Stimulated activated CD4-positive, alpha-beta T cell treated with anti-CD3 and anti-CD28 coated beads, Interleukin-1b, Interleukin-23, amount 100 ng/mL, for 1 hour (primary cell): Measurements from ENCODE around the gene PRDM13.
"Not testable (repeated sequence)": the region's sequence is repeated elsewhere in the genome, so short reads cannot be mapped to it uniquely, and the experiment has no call there.

ENCODE experiments used
- DNase-seq, 2 donors: peaks; one replicate each; pipeline ENCODE4 v3.0.0-alpha.2; 2020; ENCODE audit warnings: low read depth in 2 of 2

Gene PRDM13

GRCh38 chr6:99606656-99607415, at the start of gene PRDM13:
Gene PRDM13, plus strand, starts transcription at chr6:99606833. Its CDS starts 202 bp downstream, at chr6:99607035.
- no peak for DNase-seq

GRCh38 chr6:99559057-99559456, 47.6 kb upstream of the PRDM13 start:
- DNase-seq: no peak

- DNase-seq: no peak
These were observed 46.0 kb upstream of the PRDM13 start for GRCh38 chr6:99560668-99561067.

DNA sequence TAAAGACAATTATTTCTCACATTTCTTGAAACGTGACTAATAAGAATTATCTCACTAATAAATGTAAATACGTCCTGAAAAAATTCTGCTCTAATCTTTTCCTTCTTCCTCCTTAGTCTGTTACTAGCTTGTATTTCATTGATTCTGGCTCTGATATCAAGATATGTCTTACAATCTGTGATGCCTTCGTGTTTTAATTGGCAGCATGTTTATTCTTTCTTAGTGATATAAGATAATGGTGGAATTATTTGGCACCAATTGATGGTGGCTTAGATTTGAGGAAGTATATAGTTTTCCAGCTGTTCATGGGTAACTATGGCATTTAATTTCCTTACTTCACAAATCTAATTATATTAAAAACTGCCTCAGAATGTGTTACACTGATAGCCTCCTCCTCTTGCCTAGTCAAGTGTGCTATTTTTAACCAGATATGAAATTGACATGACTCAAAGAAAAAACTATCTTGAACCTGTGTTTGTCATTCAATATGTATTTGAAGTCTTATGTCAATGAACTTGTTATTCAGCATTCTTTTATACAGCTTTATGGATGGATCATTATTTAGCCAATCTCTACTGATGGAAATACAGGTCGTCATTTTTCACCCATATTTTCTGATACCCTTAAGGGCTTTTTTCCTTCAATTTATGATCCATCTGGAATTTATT, 43.4 kb upstream of the PRDM13 start:
- no peak for DNase-seq

DNA sequence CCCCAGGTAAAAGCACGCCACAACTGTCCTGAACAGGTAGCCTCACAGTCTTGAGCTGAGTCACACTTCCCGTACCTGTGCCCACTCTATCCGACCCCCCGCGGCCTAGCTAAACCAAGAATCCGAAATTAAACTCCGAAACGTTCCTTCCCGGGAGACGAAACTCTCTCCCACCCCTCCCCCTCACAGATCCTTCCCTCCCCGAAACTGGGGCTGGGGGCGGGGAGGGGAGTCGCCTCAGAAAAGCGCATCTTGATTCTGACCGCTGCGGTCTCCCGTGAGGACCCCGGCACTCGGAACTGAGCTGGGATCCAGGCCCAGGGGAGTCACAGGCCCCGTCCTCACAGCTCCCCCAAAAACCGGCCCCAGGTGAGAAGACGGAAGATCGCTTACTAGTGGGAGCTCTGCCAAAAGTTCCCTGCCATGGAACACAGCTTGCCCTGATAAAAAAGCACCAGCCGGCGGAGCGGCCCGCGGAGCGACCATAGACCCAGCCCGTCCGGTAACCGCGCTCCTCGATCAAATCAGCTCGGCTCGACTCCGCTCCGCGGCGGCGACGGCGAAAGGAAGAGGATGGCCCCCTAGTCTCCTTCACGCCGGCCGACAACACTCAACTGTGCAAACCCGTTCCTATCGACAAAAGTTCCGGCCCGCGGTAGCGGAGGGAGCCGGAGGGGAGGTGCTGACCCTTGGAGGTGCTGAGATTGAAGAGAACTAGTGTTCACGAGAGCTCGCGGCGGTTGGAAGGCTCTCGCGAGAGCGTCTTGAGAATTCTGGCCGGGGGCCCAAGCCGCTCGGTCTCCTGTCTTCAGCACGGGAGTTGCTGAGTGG, 38.3 kb upstream of the PRDM13 start, which contains the start of gene CCNC:
Gene CCNC (minus strand): TSS at position 558 of the 831 bp plus-strand sequence. CDS start 133 bp downstream, at position 425.
- DNase-seq: peak; percentile 73 to 78

DNA sequence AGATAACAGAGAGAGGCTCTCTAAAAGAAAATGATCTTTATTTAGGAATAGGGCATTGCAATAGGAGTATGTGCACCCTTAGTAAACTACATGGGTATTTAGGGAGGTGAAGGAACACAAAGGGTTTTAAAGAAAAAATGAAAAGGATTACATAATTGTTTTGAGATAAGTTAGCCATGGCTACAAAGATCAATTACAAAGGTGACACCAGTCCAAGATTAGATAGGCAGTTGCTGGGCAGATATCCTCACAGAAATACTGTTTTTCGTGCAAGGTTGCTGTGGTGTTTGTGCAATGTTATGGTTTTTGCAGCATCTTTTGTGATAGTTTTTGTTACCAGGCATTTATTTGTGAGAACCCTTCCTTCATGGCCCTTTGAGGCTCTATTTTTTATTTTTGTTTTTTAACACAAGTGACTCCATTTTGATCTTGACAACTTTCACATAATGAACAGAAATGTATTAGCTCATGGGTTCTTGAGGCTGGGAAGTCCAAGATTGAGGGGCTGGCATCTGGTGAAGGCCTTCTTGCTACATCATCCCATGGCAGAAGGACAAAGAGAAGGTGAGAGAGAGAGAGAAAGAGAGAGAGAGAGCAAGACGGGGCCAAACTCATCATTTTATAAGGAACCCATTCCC, 32.5 kb upstream of the PRDM13 start:
- DNase-seq: no peak

DNA sequence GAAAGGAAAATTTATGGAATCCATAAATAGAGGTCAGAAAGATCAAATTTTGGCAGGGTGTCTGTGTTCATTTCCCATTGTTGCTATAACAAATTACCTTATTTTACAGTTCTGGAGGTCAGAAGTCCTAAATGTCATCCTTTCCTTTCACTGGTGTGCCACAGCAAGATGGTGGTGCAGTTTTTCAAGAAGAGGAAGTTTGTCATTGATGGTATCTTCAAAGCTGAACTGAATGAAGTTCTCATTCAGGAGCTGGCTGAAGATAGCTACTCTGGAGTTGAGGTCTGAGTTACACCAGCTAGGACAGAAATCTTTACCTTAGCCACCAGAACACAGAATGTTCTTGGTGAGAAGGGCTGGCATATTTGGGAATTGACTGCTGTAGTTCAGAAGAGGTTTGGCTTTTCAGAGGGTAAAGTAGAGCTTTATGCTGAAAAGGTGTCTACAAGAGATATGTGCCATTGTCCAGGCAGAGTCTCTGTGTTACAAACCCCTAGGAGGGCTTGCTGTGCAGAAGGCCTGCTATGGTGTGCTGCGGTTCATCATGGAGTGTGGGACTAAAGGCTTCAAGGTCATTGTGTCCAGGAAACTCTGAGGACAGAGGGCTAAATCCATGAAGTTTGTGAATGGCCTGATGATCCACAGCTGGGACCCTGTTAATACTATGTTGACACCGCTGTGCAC, 30.9 kb upstream of the PRDM13 start:
- DNase-seq: no peak

DNA sequence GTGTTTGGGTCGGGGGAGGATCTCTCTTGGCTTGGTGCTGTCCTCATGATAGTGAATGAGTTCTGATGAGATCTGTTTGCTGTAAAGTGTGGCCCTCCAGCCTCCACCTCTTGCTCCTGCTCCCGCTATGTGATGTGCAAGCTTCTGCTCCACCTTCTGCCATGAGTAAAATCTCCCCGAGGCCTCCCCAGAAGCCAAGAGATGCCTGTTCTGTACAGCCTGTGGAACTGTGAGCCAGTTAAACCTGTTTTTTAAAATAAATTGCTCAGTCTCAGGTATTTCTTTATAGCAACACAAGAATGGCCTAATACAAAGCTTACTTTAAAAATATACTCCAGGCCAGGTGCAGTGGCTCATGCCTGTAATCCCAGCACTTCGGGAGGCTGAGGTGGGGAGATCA, 26.9 kb upstream of the PRDM13 start:
- DNase-seq: no peak

DNA sequence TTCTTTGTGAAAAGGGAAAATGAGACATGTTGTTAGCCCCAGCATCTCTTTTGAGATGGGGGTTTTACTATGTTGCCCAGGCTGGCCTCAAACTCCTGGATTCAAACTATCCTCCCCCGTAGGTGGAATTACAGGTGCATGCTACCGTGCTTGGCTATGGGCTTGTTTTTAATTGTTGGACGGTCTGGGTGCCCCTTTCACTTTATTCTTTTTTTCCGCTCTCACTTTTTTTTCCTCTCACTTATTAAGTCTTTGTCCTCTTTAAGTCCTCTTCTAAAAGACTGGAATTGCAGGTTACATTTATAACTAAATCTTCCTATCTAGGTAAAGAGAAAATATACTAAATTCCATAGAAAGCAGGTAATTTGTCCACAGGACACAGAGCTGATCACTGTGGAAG, 18.8 kb upstream of the PRDM13 start:
- DNase-seq: no peak

- peak; percentile 29 to 46 for DNase-seq
These were observed 17.9 kb upstream of the PRDM13 start for GRCh38 chr6:99588618-99589289.

DNA sequence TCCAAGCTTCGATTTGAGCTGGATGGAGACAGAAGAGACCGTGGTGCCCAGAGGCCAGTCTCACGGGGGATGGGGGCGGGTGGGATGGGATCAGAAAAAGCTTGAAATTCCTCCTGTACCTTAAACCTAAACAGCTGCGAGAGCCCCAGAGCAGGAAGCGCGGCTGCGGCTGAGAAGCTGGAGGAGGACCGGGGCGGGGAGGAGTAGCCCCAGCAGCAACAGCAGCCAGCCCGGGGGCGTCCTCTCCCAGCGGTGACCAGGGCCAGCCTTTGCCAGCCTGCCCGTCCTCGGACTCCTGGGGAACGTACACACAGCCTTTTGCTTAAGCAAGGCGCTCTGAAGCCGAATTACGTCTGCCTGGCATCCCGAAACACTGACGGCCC, 17.4 kb upstream of the PRDM13 start:
- no peak for DNase-seq

- DNase-seq: no peak
These were observed 16.6 kb upstream of the PRDM13 start for GRCh38 chr6:99589907-99590493.

GRCh38 chr6:99590728-99591672, 15.6 kb upstream of the PRDM13 start:
- no peak for DNase-seq

DNA sequence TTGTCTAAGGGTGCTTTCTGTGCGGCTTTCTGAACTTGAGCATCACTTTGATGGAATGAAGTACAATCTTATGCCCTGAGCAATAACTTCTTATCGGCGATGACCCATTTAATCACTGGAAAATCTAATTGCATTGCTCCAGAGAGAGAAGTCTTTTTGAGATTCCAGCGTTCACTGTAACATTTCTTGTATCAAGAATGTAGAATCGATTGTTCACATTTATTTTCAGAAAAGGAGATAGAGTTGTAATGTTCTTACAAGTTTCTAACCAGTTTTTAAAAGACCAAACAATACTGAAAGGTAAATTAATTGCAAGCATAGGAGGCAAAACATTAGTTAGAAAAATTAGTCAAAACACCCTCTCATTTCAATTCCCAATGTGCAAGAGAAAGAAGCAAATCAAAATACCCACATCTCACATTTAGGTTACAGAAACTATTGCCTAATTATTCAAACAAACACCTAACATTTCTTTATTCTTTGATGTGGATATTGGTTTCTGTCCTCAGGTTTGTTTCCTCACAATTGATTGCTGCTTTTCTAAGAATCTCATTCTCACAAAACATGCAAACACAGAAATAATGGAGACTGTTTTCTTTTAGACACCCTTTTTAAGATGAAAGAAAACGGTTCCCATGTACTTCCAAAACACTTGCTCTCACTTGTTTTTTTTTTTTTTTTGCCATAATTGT, 14.8 kb upstream of the PRDM13 start:
- no peak for DNase-seq

DNA sequence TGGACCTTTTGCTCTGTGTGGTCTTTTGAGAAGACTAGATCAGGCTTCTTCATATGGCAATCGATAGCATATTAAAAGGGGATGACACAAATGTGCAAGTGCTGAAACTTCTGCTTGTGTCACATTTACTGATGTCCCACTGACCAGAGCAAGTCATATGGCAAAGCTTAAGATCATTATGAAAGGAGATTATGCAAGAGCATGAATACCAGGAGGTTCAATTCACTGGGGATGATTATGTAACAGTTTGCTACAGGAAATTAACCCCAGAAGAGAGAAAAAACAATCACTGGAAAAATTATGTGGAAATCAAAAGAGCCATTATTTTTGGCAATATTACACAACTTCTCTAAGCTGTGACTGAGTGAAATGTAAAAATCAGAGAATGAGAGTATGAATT, 13.7 kb upstream of the PRDM13 start:
- no peak for DNase-seq

GRCh38 chr6:99594696-99595095, 11.9 kb upstream of the PRDM13 start:
- not testable (repeated sequence) for DNase-seq

- DNase-seq: no peak
These were observed 3.9 kb upstream of the PRDM13 start for GRCh38 chr6:99602520-99603420.
